Measurements from ENCODE around the gene ABCC6.
"Not testable (repeated sequence)": the region's sequence is repeated elsewhere in the genome, so short reads cannot be mapped to it uniquely, and the experiment has no call there.

Gene ABCC6

GRCh38 chr16:16162591-16162990 is 60.7 kb downstream of the ABCC6 start:
- DNase-seq (ENCODE audit: low read depth in 2 of 2, low spot score in 1 of 2): no peak

DNA sequence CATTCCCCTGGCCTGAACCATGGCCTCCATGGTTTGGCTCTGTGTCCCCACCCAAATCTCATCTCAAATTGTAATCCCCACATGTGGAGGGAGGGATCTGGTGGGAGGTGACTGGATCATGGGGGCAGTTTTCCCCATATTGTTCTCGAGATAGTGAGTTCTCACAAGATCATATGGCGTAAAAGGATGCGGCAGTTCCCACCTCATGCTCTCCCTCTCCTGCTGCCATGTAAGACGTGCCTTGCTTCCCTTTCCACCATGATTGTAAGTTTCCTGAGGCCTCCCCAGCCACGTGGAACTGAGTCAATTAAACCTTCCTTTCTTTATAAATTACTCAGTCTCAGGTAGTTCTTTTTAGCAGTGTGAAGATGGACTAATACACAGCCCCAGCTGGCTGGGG is 61.5 kb downstream of the ABCC6 start:
- not testable (repeated sequence) for DNase-seq (ENCODE audit: low read depth in 2 of 2, low spot score in 1 of 2)

GRCh38 chr16:16161319-16161718 is 62.0 kb downstream of the ABCC6 start:
- DNase-seq (ENCODE audit: low read depth in 2 of 2, low spot score in 1 of 2): no peak

DNA sequence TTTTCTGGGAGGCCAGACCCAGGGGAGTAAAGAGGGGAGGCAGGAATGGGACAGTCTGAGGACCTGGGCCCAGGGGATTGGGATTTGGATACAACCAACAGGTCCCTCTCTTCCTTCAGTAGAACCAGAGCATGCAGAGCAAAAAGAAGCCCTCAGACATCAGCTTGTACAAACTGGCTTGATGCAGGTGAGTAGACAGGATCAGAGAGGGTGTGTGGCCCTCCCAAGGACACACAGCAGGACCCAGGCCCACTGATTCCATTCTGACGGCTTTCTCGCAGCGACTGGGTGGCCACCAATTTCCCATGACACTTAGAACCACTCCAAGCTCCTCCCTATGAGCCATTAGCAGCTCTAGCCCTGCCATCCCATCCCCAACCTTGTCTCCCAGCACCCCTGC is 63.6 kb downstream of the ABCC6 start:
- DNase-seq (ENCODE audit: low read depth in 2 of 2, low spot score in 1 of 2): no peak

DNA sequence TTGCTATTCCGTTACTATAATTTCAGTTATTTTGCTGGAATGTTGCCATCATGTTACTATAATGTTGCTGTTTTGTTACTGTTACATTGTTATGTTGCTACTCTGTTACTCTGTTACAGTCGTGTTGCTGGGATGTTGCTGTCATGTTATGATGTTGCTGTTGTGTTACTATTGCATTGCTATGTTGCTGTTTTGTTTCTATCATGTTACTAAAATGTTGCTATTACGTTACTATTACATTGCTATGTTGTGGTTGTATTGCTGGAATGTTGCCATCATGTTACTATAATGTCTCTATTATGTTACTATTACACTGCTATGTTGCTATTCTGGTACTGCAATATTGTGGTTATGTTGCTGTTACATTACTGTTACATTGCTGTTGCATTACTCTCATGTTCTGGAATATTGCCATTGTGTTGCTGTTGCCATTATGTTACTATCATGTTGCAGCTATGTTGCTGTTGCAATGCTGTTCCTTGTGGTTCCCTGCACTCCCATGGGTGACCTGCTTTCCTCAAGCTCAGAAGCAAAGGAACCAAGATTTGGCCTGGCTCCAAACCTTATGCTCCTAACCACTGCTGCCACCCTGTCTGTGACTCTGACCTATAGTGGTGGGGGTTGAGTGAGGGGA is 64.4 kb downstream of the ABCC6 start:
- DNase-seq (ENCODE audit: low read depth in 2 of 2, low spot score in 1 of 2): no peak

GRCh38 chr16:16158082-16158658 is 65.1 kb downstream of the ABCC6 start:
- DNase-seq (ENCODE audit: low read depth in 2 of 2, low spot score in 1 of 2): no peak

GRCh38 chr16:16157166-16157565 is 66.1 kb downstream of the ABCC6 start:
- DNase-seq (ENCODE audit: low read depth in 2 of 2, low spot score in 1 of 2): no peak

GRCh38 chr16:16155234-16155633 is 68.1 kb downstream of the ABCC6 start:
- DNase-seq (ENCODE audit: low read depth in 2 of 2, low spot score in 1 of 2): no peak

- DNase-seq (ENCODE audit: low read depth in 2 of 2, low spot score in 1 of 2): no peak
These were observed 68.9 kb downstream of the ABCC6 start for GRCh38 chr16:16154281-16154951.

DNA sequence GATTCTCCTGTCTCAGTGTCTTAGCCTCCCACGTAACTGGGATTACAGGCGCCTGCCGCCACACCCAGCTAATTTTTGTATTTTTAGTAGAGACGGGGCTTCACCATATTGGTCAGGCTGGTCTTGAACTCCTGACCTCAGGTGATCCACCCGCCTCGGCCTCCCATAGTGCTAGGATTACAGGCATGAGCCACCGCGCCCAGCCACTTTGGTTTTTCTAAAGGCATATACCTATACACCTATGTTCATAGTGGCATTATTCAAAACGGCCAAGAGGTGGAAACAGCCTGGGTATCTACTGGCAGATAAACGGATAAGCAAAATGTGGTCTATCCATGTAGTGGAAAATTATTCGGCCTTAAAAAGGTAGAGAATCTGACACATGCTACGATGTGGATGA is 70.3 kb downstream of the ABCC6 start:
- not testable (repeated sequence) for DNase-seq (ENCODE audit: low read depth in 2 of 2, low spot score in 1 of 2)

- no peak for DNase-seq (ENCODE audit: low read depth in 2 of 2, low spot score in 1 of 2)
These were observed 72.0 kb downstream of the ABCC6 start for GRCh38 chr16:16151315-16151714.

- no peak for DNase-seq (ENCODE audit: low read depth in 2 of 2, low spot score in 1 of 2)
These were observed 72.5 kb downstream of the ABCC6 start for GRCh38 chr16:16150878-16151152.

GRCh38 chr16:16150117-16150877 is 73.0 kb downstream of the ABCC6 start:
- no peak for DNase-seq (ENCODE audit: low read depth in 2 of 2, low spot score in 1 of 2)

GRCh38 chr16:16149710-16150116 is 73.6 kb downstream of the ABCC6 start:
- DNase-seq (ENCODE audit: low read depth in 2 of 2, low spot score in 1 of 2): no peak

DNA sequence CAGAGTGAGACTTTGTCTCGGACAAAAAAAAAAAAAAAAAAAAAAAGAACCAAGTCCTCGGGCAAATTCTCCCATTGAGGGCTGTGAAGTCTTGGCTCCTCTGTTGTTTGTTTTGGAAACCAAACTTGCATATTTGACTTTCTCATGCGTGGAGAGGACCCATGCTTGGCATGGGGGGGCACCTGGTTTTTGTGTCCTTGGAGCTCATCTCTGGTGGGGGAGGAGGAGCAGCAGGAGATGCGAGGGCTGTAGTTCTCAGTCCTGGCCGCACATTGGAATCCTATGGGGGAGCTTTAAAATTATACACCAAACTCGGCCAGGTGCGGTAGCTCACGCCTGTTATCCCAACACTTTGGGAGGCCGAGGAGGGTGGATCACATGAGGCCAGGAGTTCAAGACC is 74.5 kb downstream of the ABCC6 start:
- DNase-seq (ENCODE audit: low read depth in 2 of 2, low spot score in 1 of 2): no peak

DNA sequence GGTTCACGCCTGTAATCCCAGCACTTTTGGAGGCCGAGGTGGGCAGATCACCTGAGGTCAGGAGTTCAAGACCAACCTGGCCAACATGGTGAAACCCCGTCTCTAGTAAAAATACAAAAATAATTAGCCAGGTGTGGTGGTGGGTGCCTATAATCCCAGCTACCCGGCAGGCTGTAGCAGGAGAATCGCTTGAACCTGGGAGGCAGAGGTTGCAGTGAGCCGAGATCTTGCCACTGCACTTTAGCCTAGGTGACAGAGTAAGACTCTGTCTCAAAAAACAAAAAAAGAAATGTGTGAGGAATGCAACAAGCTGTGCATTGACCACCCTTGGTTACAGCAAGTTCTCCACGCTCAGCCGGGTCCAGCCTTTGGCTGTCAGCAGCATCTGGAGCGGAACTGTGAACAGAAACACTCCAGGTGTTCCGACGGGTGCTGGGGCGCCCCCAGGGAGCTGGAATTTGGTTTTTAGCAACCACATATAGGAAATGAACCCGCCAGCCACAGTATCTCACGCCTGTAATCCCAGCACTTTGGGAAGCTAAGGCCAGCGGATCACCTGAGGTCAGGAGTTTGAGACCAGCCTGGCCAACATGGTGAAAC is 75.2 kb downstream of the ABCC6 start:
- DNase-seq (ENCODE audit: low read depth in 2 of 2, low spot score in 1 of 2): not testable (repeated sequence)

- DNase-seq (ENCODE audit: low read depth in 2 of 2, low spot score in 1 of 2): no peak
These were observed 75.8 kb downstream of the ABCC6 start for GRCh38 chr16:16147316-16147999.

GRCh38 chr16:16146380-16147315 is 76.6 kb downstream of the ABCC6 start:
- no peak for DNase-seq (ENCODE audit: low read depth in 2 of 2, low spot score in 1 of 2)

- DNase-seq (ENCODE audit: low read depth in 2 of 2, low spot score in 1 of 2): no peak
These were observed 78.0 kb downstream of the ABCC6 start for GRCh38 chr16:16145286-16145685.

GRCh38 chr16:16144416-16144815 is 78.9 kb downstream of the ABCC6 start:
- no peak for DNase-seq (ENCODE audit: low read depth in 2 of 2, low spot score in 1 of 2)
